H1 (cell line): ENCODE results near the gene JAKMIP1. TPM values are rescaled to one million over a fixed set of nuclear protein-coding genes. Genes with fewer than 3 reads are reported as not detected.
A peak's percentile ranks its signal among the peaks of the same experiment; 100 is the strongest.

Source experiments
- CTCF ChIA-PET: fragments of 300-600 bp; sonication (Branson Sonifier 250); formaldehyde crosslinking; loops from one replicate; lab custom pipeline; 2021; ENCODE audit not compliant: partially characterized antibody; lab: Charles Lee
- POLR2A ChIA-PET: fragments of 300-600 bp; sonication (Branson Sonifier 250); formaldehyde crosslinking; loops from one replicate; lab custom pipeline; 2021; ENCODE audit warnings: inconsistent platforms; ENCODE audit not compliant: partially characterized antibody; lab: Charles Lee
- DNase-seq, 2 experiments: peaks; one replicate each; pipeline versions ENCODE4 v3.0.0 to v3.0.0-alpha.2; 2010 to 2022; ENCODE audit warnings: low spot score in 2 of 2, low read depth in 1 of 2, mixed read lengths in 1 of 2
- FAIRE-seq: peaks from 2 replicates; lab custom pipeline; 2011; peaks lifted over from hg19 to GRCh38; lab: Jason Lieb, UNC
- H2AFZ ChIP-seq: 2 replicates; pipeline ENCODE4 v1.8.1; 2012; ENCODE audit warnings: low read length, inconsistent platforms
- H2AK5ac ChIP-seq: 2 replicates; pipeline ENCODE4 v1.6.1; 2013; ENCODE audit warnings: low read depth, low read length
- H2BK120ac ChIP-seq: replicated peaks from 2 replicates; pipeline ENCODE3; 2013; ENCODE audit warnings: low read depth, low read length, inconsistent platforms
- H2BK12ac ChIP-seq: 2 replicates; pipeline ENCODE4 v1.6.1; 2013; ENCODE audit warnings: low read depth, low read length
- H2BK15ac ChIP-seq: 2 replicates; pipeline ENCODE4 v1.6.1; 2013; ENCODE audit warnings: low read length
- H2BK20ac ChIP-seq: 2 replicates; pipeline ENCODE4 v1.6.1; 2013; ENCODE audit warnings: low read length
- H2BK5ac ChIP-seq: 2 replicates; pipeline ENCODE4 v1.6.1; 2013; ENCODE audit warnings: low read depth, low read length
- H3K14ac ChIP-seq: 2 replicates; pipeline ENCODE4 v1.6.1; 2013; ENCODE audit warnings: inconsistent platforms; ENCODE audit not compliant: insufficient read length
- H3K18ac ChIP-seq: 2 replicates; pipeline ENCODE4 v1.6.1; 2013; ENCODE audit warnings: low read length; ENCODE audit errors: extremely low read depth
- H3K23ac ChIP-seq: 2 replicates; pipeline ENCODE4 v1.6.1; 2013; ENCODE audit warnings: inconsistent platforms; ENCODE audit not compliant: insufficient read length
- H3K23me2 ChIP-seq: 2 replicates; pipeline ENCODE4 v1.6.1; 2013; ENCODE audit warnings: low read depth, low read length
- H3K27ac ChIP-seq: 2 replicates; pipeline ENCODE4 v1.6.1; 2011; ENCODE audit warnings: low read depth, low read length, inconsistent platforms
- H3K27me3 ChIP-seq, 4 experiments: replicated peaks in 1 of 4; 1 replicate in 1 of 4; 2 replicates in 3 of 4; pipeline versions ENCODE4 v1.6.1 to v1.8.1; 2011 to 2013; ENCODE audit warnings: low read length in 3 of 4, mild to moderate bottlenecking in 3 of 4, inconsistent platforms in 2 of 4, mixed read lengths in 2 of 4, moderate library complexity in 1 of 4; ENCODE audit not compliant: control insufficient read depth in 3 of 4, insufficient read depth in 3 of 4; ENCODE audit errors: extremely low read depth in 1 of 4
- H3K36me3 ChIP-seq, 4 experiments: 2 replicates each; pipeline versions ENCODE4 v1.6.1 to v1.8.1; 2011 to 2013; ENCODE audit warnings: mild to moderate bottlenecking in 4 of 4, low read length in 3 of 4, moderate library complexity in 2 of 4, control low read depth in 1 of 4, inconsistent platforms in 1 of 4; ENCODE audit not compliant: insufficient read depth in 4 of 4, control insufficient read depth in 2 of 4
- H3K4ac ChIP-seq: replicated peaks from 2 replicates; pipeline ENCODE3; 2013; ENCODE audit warnings: low read length, low read depth, mixed read lengths, inconsistent platforms; ENCODE audit not compliant: insufficient read length
- H3K4me1 ChIP-seq, 4 experiments: replicated peaks in 1 of 4; 1 replicate in 1 of 4; 2 replicates in 3 of 4; pipeline versions ENCODE4 v1.6.1 to v1.8.1; 2011 to 2013; ENCODE audit warnings: low read length in 3 of 4, inconsistent platforms in 2 of 4, mixed read lengths in 1 of 4; ENCODE audit not compliant: insufficient read depth in 4 of 4, control insufficient read depth in 3 of 4
- H3K4me2 ChIP-seq, 2 experiments: 2 replicates each; pipeline versions ENCODE4 v1.6.1 to v1.8.1; 2011 to 2013; ENCODE audit warnings: low read depth in 2 of 2, low read length in 2 of 2, control low read depth in 1 of 2, inconsistent platforms in 1 of 2, mild to moderate bottlenecking in 1 of 2; ENCODE audit not compliant: insufficient read depth in 1 of 2
- H3K4me3 ChIP-seq, 4 experiments: fragments of 200-600, 300-600 bp in 1 of 4; sonication (generic), shearing (Covaris generic), sonication (Bioruptor Twin) in 1 of 4; 2 replicates each; pipeline versions ENCODE4 v1.5.1 to v1.8.1; 2011 to 2016; ENCODE audit warnings: low read length in 4 of 4, low read depth in 3 of 4, control low read depth in 2 of 4, inconsistent platforms in 2 of 4, mild to moderate bottlenecking in 2 of 4, mixed read lengths in 1 of 4, moderate library complexity in 1 of 4; ENCODE audit not compliant: insufficient read depth in 2 of 4; ENCODE audit errors: extremely low read depth in 1 of 4
- H3K56ac ChIP-seq: replicated peaks from 2 replicates; pipeline ENCODE3; 2013; ENCODE audit warnings: low read depth, mild to moderate bottlenecking, mixed read lengths, low read length, inconsistent platforms; ENCODE audit not compliant: insufficient read length
- H3K79me1 ChIP-seq: 2 replicates; pipeline ENCODE4 v1.6.1; 2013; ENCODE audit warnings: low read depth, low read length, control low read depth
- H3K79me2 ChIP-seq, 2 experiments: 2 replicates each; pipeline versions ENCODE4 v1.6.1 to v1.8.1; 2012 to 2013; ENCODE audit warnings: low read length in 2 of 2, mild to moderate bottlenecking in 2 of 2, inconsistent platforms in 1 of 2; ENCODE audit not compliant: insufficient read depth in 2 of 2, control insufficient read depth in 1 of 2
- H3K9ac ChIP-seq, 4 experiments: replicated peaks in 1 of 4; 1 replicate in 1 of 4; 2 replicates in 3 of 4; pipeline versions ENCODE4 v1.6.1 to v1.8.1; 2011 to 2013; ENCODE audit warnings: low read depth in 3 of 4, low read length in 3 of 4, control low read depth in 2 of 4, mild to moderate bottlenecking in 2 of 4, moderate library complexity in 2 of 4, inconsistent platforms in 1 of 4; ENCODE audit errors: extremely low read depth in 1 of 4
- H3K9me3 ChIP-seq, 2 experiments: 2 replicates each; pipeline versions ENCODE4 v1.6.1 to v1.8.1; 2012 to 2013; ENCODE audit warnings: mild to moderate bottlenecking in 2 of 2, moderate library complexity in 2 of 2, control low read depth in 1 of 2, inconsistent platforms in 1 of 2, low read depth in 1 of 2, low read length in 1 of 2, mixed read lengths in 1 of 2; ENCODE audit not compliant: insufficient read depth in 2 of 2
- H4K20me1 ChIP-seq, 2 experiments: replicated peaks in 1 of 2; 2 replicates each; pipeline versions ENCODE3 to v1.8.1; 2011 to 2013; ENCODE audit warnings: inconsistent platforms in 2 of 2, low read length in 2 of 2, mild to moderate bottlenecking in 1 of 2; ENCODE audit not compliant: insufficient read depth in 2 of 2, control insufficient read depth in 1 of 2
- H4K5ac ChIP-seq: 2 replicates; pipeline ENCODE4 v1.6.1; 2013; ENCODE audit warnings: low read length, low read depth, mixed read lengths, inconsistent platforms; ENCODE audit not compliant: insufficient read length
- H4K8ac ChIP-seq: 2 replicates; pipeline ENCODE4 v1.8.0; 2013; ENCODE audit warnings: mild to moderate bottlenecking, moderate library complexity, low read length, inconsistent platforms; ENCODE audit not compliant: insufficient read depth; ENCODE audit errors: extremely low read depth
- H4K91ac ChIP-seq: replicated peaks from 2 replicates; pipeline ENCODE3; 2013; ENCODE audit warnings: low read length, mixed read lengths, inconsistent platforms; ENCODE audit not compliant: insufficient read length
- BACH1 ChIP-seq: IDR thresholded peaks from 2 replicates; pipeline ENCODE4 v1.6.1; 2012; ENCODE audit warnings: low read length, improper control_type of control experiment
- CBX5 ChIP-seq: fragments of 300-800, 300-1000 bp; sonication (generic); IDR thresholded peaks from 2 replicates; pipeline ENCODE4 v1.7.1; 2016; ENCODE audit warnings: antibody characterized with exemption, low read length, low read depth
- EGR1 ChIP-seq: IDR thresholded peaks from 2 replicates; pipeline ENCODE4 v1.6.1; 2011; ENCODE audit warnings: low read depth, low read length, borderline replicate concordance
- EP300 ChIP-seq, 2 experiments: IDR thresholded peaks; 1 replicate in 1 of 2; 2 replicates in 1 of 2; pipeline ENCODE4 v1.6.1; 2011 to 2012; ENCODE audit warnings: low read depth in 2 of 2, low read length in 2 of 2, mild to moderate bottlenecking in 2 of 2, borderline replicate concordance in 1 of 2, inconsistent platforms in 1 of 2, moderate library complexity in 1 of 2
- GTF2F1 ChIP-seq: IDR thresholded peaks from 2 replicates; pipeline ENCODE4 v1.6.1; 2012; ENCODE audit warnings: low read depth, low read length, improper control_type of control experiment, borderline replicate concordance
- MAX ChIP-seq: IDR thresholded peaks from 2 replicates; pipeline ENCODE4 v1.6.1; 2012; ENCODE audit warnings: inconsistent platforms
- POU5F1 ChIP-seq: IDR thresholded peaks from 2 replicates; pipeline ENCODE4 v1.6.1; 2011; ENCODE audit warnings: low read depth, mild to moderate bottlenecking, low read length, moderate library complexity
- RNF2 ChIP-seq: fragments of 200-900, 300-1000 bp; sonication (generic); IDR thresholded peaks from 2 replicates; pipeline ENCODE4 v1.7.1; 2016; ENCODE audit warnings: borderline replicate concordance, low read depth, mild to moderate bottlenecking, antibody characterized with exemption, low read length; ENCODE audit not compliant: poor library complexity, severe bottlenecking; ENCODE audit errors: missing control alignments
- SAP30 ChIP-seq: fragments of 300-600 bp; sonication (generic); IDR thresholded peaks from 2 replicates; pipeline ENCODE4 v1.7.1; 2012; ENCODE audit warnings: low read length, moderate library complexity, mild to moderate bottlenecking, inconsistent platforms; ENCODE audit not compliant: insufficient read depth, insufficient replicate concordance
- SUZ12 ChIP-seq: fragments of 200-600 bp; sonication (generic); IDR thresholded peaks from 2 replicates; pipeline ENCODE4 v1.6.1; 2012; ENCODE audit warnings: mild to moderate bottlenecking, inconsistent platforms, low read length, moderate library complexity, mixed read lengths
- TAF7 ChIP-seq: optimal IDR thresholded peaks from 2 replicates; pipeline ENCODE3; 2011; ENCODE audit warnings: low read depth, mild to moderate bottlenecking, inconsistent platforms, low read length, moderate library complexity, borderline replicate concordance
- ZNF274 ChIP-seq: IDR thresholded peaks from 2 replicates; pipeline ENCODE4 v1.7.0; 2012; ENCODE audit warnings: low read length, borderline replicate concordance; ENCODE audit errors: extremely low read depth
- WGBS, 2 experiments: shearing (Covaris generic) in 1 of 2; methylation state at CpG; one replicate each; pipeline versions ENCODE4 v1.1.6 to v1.1.7; 2013 to 2015; ENCODE audit warnings: low lambda C conversion rate in 2 of 2, mixed read lengths in 2 of 2, inconsistent platforms in 1 of 2, low coverage in 1 of 2, missing lambda C conversion rate in 1 of 2; ENCODE audit not compliant: insufficient replicate concordance in 2 of 2, insufficient coverage in 1 of 2, insufficient read length in 1 of 2; ENCODE audit errors: extremely low coverage in 1 of 2, missing lambda C conversion rate in 1 of 2; 5-methylcytosine and 5-hydroxymethylcytosine counted together
- polyA plus RNA-seq, 7 experiments: library from polyadenylated mRNA; depleted of rRNA in 3 of 7; stranded (reverse) in 5 of 7; unstranded in 2 of 7; fragments of >200 nt in 5 of 7; fragments of 200-250 nt in 2 of 7; gene quantifications; 1 replicate in 5 of 7; 2 replicates in 1 of 7; 4 replicates in 1 of 7; pipeline versions ENCODE4 v1.2.1 to v1.2.3, GENCODE V29; 2011 to 2013; ENCODE audit warnings: missing spikeins in 2 of 7, mixed read lengths in 2 of 7
- total RNA-seq: library from RNA; stranded (reverse); fragmentation: NEBNext Ultra II Directional; extraction: Animal tissue kit (Norgen Biotek cat#: 25700); gene quantifications from 2 replicates; pipeline ENCODE4 v1.2.1, GENCODE V29; 2021

The JAKMIP1 gene
- total and polyA plus RNA-seq, 2 of the 8 experiments (the other 6 are each of a cell fraction or from before 2014, with no cell fraction given), result 2.5 to 4.4 TPM

GRCh38 chr4:6035786-6036185 lies 164.6 kb downstream of the JAKMIP1 start:
- H3K56ac ChIP-seq, result no peak overlapping the region
- H3K23ac ChIP-seq, result no peak overlapping the region
- CTCF ChIA-PET, result interaction anchor here (6.7 kb wide), 1 partner anchor 16 kb away, joined by 64 read pairs; the partner anchor contains the start of gene C4orf50
- no peak overlapping the region for H2BK120ac ChIP-seq
- 0 out of 2 replicates have a peak overlapping the region, but pooled peaks have one; percentile 63 for H3K18ac ChIP-seq
- no peaks in the 10 kb centered on the region for H3K79me2 ChIP-seq
- no peak overlapping the region for H4K91ac ChIP-seq
- no peaks in the 10 kb centered on the region for H4K20me1 ChIP-seq
- no peak overlapping the region for H3K4me2 ChIP-seq
- POLR2A ChIA-PET, result no interaction called here
- H4K8ac ChIP-seq, result no peak overlapping the region; the same call in 1 of the 2 replicates
- no peak overlapping the region for H3K9ac ChIP-seq
- DNase-seq (no peak), FAIRE-seq (no peak)
- no peaks in the 10 kb centered on the region for H3K79me1 ChIP-seq
- H2BK12ac ChIP-seq, result no peak overlapping the region
- no peak overlapping the region for H2AK5ac ChIP-seq
- H2BK15ac ChIP-seq, result no peak overlapping the region
- H3K9me3 ChIP-seq, result no peaks in the 10 kb centered on the region
- H3K14ac ChIP-seq, result no peak overlapping the region
- no peak overlapping the region for H3K27ac ChIP-seq
- H3K4ac ChIP-seq, result no peak overlapping the region
- no peak overlapping the region for H2AFZ ChIP-seq
- H4K5ac ChIP-seq, result no peak overlapping the region
- no peak overlapping the region for H3K4me3 ChIP-seq
- peaks cover 2% of the 10 kb centered on the region; the same call in 1 of the 2 replicates for H3K23me2 ChIP-seq
- no peak overlapping the region for H2BK5ac ChIP-seq
- WGBS, 2 experiments, result 95% methylated on average over 11 of the region's 16 CpGs; no CpG with 5 or more reads in 1 of the 2 experiments
- no peaks in the 10 kb centered on the region for H3K36me3 ChIP-seq
- no peaks in the 10 kb centered on the region; a peak in 1 of 7 replicates for H3K27me3 ChIP-seq
- no peak overlapping the region for H2BK20ac ChIP-seq
- peaks cover 0 to 4% (median 3%) of the 10 kb centered on the region in 4 experiments; a peak in 3 of 7 replicates for H3K4me1 ChIP-seq
- TF ChIP-seq RNF2 (no peak), GTF2F1 (no peak), CBX5 (no peak), EP300 (IDR thresholded peaks at IDR 0.05; ENCODE audit: borderline replicate concordance in 1 of 2, low read depth in 2 of 2, low read length in 2 of 2) (no peak), ZNF274 (no peak), EGR1 (no peak), TAF7 (no peak), SAP30 (no peak), MAX (no peak), POU5F1 (no peak), SUZ12 (no peak), BACH1 (no peak)
